Hepatocyte (in vitro differentiated cells): ENCODE measurements around the gene IGFBP1.

Experiments used
- EZH2 ChIP-seq: fragments of 200-600 bp; sonication (generic); IDR thresholded peaks from 2 replicates; pipeline ENCODE4 v1.6.1; 2016; ENCODE audit warnings: antibody characterized with exemption, mild to moderate bottlenecking, borderline replicate concordance
- EZH2phosphoT487 ChIP-seq: fragments of 200-600 bp; sonication (generic); IDR thresholded peaks from one replicate; pipeline ENCODE4 v1.6.1; 2018; ENCODE audit warnings: antibody characterized with exemption, mild to moderate bottlenecking, low read depth, moderate library complexity; ENCODE audit not compliant: unreplicated experiment, severe bottlenecking
- TF ChIP-seq, protein P1 (sequence below): fragments of 200-600 bp; sonication (generic); IDR thresholded peaks from 2 replicates; pipeline ENCODE4 v1.5.1; 2016; ENCODE audit warnings: antibody characterized with exemption, mild to moderate bottlenecking; ENCODE audit not compliant: poor library complexity

DNA sequence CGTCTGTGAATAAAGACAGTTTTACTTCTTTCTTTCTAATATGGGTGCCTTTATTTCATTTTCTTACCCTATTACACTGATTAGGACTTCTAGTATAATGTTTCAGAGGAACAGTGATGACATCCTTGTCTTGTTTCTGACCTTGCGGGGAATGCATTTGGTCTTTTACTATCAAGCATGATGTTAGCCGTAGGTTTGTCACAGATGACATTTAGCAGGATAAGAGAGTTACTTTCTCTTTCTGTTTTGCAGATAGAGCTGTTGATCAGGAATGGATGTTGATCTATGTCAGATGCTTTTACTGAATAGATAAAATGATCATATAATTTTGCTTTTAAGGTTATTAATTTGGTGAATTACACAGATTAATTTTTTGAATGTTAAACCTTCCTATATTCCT lies 39.4 kb downstream of the IGFBP1 start:
- TF ChIP-seq, protein P1, sequence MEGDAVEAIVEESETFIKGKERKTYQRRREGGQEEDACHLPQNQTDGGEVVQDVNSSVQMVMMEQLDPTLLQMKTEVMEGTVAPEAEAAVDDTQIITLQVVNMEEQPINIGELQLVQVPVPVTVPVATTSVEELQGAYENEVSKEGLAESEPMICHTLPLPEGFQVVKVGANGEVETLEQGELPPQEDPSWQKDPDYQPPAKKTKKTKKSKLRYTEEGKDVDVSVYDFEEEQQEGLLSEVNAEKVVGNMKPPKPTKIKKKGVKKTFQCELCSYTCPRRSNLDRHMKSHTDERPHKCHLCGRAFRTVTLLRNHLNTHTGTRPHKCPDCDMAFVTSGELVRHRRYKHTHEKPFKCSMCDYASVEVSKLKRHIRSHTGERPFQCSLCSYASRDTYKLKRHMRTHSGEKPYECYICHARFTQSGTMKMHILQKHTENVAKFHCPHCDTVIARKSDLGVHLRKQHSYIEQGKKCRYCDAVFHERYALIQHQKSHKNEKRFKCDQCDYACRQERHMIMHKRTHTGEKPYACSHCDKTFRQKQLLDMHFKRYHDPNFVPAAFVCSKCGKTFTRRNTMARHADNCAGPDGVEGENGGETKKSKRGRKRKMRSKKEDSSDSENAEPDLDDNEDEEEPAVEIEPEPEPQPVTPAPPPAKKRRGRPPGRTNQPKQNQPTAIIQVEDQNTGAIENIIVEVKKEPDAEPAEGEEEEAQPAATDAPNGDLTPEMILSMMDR: no peak
- TF ChIP-seq EZH2 (no peak), EZH2phosphoT487 (no peak)
